MM.1S (cell line): Measurements from ENCODE around the gene LMNTD2.

ENCODE experiments used
- DNase-seq: peaks from one replicate; pipeline ENCODE4 v3.0.0-alpha.2; 2015
- H2AFZ ChIP-seq: fragments of 300-600 bp; sonication (generic); 2 replicates; pipeline ENCODE4 v1.6.0; 2016; ENCODE audit warnings: antibody characterized with exemption, low read length
- H3F3A ChIP-seq: fragments of 300-600 bp; sonication (generic); 2 replicates; pipeline ENCODE4 v1.6.1; 2016; ENCODE audit warnings: mild to moderate bottlenecking, antibody characterized with exemption, low read length, moderate library complexity, mixed read lengths; ENCODE audit not compliant: insufficient read depth
- H3K27ac ChIP-seq: fragments of 300-600 bp; sonication (generic); 2 replicates; pipeline ENCODE4 v1.5.1; 2016; ENCODE audit warnings: mild to moderate bottlenecking, low read length
- H3K27me3 ChIP-seq: fragments of 300-600 bp; sonication (generic); replicated peaks from 2 replicates; pipeline ENCODE4 v1.6.0; 2016; ENCODE audit warnings: low read length; ENCODE audit not compliant: insufficient read depth
- H3K36me3 ChIP-seq: fragments of 300-600 bp; sonication (generic); replicated peaks from 2 replicates; pipeline ENCODE4 v1.6.1; 2016; ENCODE audit warnings: mild to moderate bottlenecking, low read length, mixed read lengths; ENCODE audit not compliant: insufficient read depth
- H3K4me1 ChIP-seq: fragments of 300-600 bp; sonication (generic); 2 replicates; pipeline ENCODE4 v1.6.1; 2016; ENCODE audit warnings: low read length, mixed read lengths
- H3K4me2 ChIP-seq: fragments of 300-600 bp; sonication (generic); 2 replicates; pipeline ENCODE4 v1.6.0; 2016; ENCODE audit warnings: low read depth, low read length
- H3K4me3 ChIP-seq: fragments of 300-600 bp; sonication (generic); 2 replicates; pipeline ENCODE4 v1.5.1; 2016; ENCODE audit warnings: low read length, mixed read lengths
- H3K79me2 ChIP-seq: fragments of 300-600 bp; sonication (generic); 2 replicates; pipeline ENCODE4 v1.6.1; 2016; ENCODE audit warnings: mixed run types, low read length, mixed read lengths
- H3K9ac ChIP-seq: fragments of 300-600 bp; sonication (generic); 2 replicates; pipeline ENCODE4 v1.6.1; 2016; ENCODE audit warnings: low read length, mixed read lengths
- H3K9me2 ChIP-seq: fragments of 300-600 bp; sonication (generic); replicated peaks from 2 replicates; pipeline ENCODE4 v1.6.1; 2016; ENCODE audit warnings: mild to moderate bottlenecking, low read length, mixed read lengths; ENCODE audit not compliant: insufficient read depth
- H3K9me3 ChIP-seq: fragments of 300-600 bp; sonication (generic); replicated peaks from 2 replicates; pipeline ENCODE4 v1.6.1; 2016; ENCODE audit warnings: mild to moderate bottlenecking, low read length, mixed read lengths; ENCODE audit not compliant: insufficient read depth
- H4K20me1 ChIP-seq: fragments of 300-600 bp; sonication (generic); 2 replicates; pipeline ENCODE4 v1.6.1; 2016; ENCODE audit warnings: mild to moderate bottlenecking, low read length, moderate library complexity, mixed read lengths; ENCODE audit not compliant: insufficient read depth
- CTCF ChIP-seq: fragments of 300-600 bp; sonication (generic); IDR thresholded peaks from 2 replicates; pipeline ENCODE4 v1.5.1; 2016; ENCODE audit warnings: antibody characterized with exemption, low read length, mixed read lengths
- EZH2 ChIP-seq: fragments of 300-600 bp; sonication (generic); optimal IDR thresholded peaks from 2 replicates; pipeline ENCODE3; 2017; ENCODE audit warnings: low read depth, mild to moderate bottlenecking, antibody characterized with exemption, low read length, mixed read lengths
- EZH2phosphoT487 ChIP-seq: fragments of 300-600 bp; sonication (generic); IDR thresholded peaks from 2 replicates; pipeline ENCODE4 v1.6.1; 2018; ENCODE audit warnings: antibody characterized with exemption, low read length

The LMNTD2 gene

GRCh38 chr11:555780-556661, 4.5 kb downstream of the LMNTD2 start:
- Histone ChIP-seq H3K4me3 (no peak overlapping the region), H2AFZ (no peak overlapping the region), H3K4me2 (no peak overlapping the region), H3K9me2 (no peaks in the 10 kb centered on the region), H3K36me3 (no peaks in the 10 kb centered on the region), H3K4me1 (peaks cover 6% of the 10 kb centered on the region), H3K9me3 (no peaks in the 10 kb centered on the region), H3F3A (no peaks in the 10 kb centered on the region), H3K27ac (no peak overlapping the region), H3K27me3 (peaks cover 28% of the 10 kb centered on the region), H4K20me1 (no peaks in the 10 kb centered on the region), H3K79me2 (no peaks in the 10 kb centered on the region), H3K9ac (no peak overlapping the region)
- no peak for DNase-seq
- no peak for TF ChIP-seq EZH2
- TF ChIP-seq EZH2phosphoT487, result no peak
- TF ChIP-seq CTCF, result no peak

- DNase-seq, result no peak
- no peak overlapping the region for H3K9ac ChIP-seq
- no peaks in the 10 kb centered on the region for H4K20me1 ChIP-seq
- no peaks in the 10 kb centered on the region for H3F3A ChIP-seq
- no peaks in the 10 kb centered on the region for H3K36me3 ChIP-seq
- H3K9me3 ChIP-seq, result no peaks in the 10 kb centered on the region
- peak overlapping the region; percentile 87 for H3K4me2 ChIP-seq
- H3K27me3 ChIP-seq, result peaks cover 28% of the 10 kb centered on the region
- no peak overlapping the region for H3K27ac ChIP-seq
- H3K4me3 ChIP-seq, result peak overlapping the region; percentile 57
- H3K79me2 ChIP-seq, result no peaks in the 10 kb centered on the region
- peaks cover 6% of the 10 kb centered on the region for H3K4me1 ChIP-seq
- H3K9me2 ChIP-seq, result no peaks in the 10 kb centered on the region
- TF ChIP-seq EZH2 (no peak), CTCF (no peak)
- peak overlapping the region; percentile 78; the same call in 1 of the 2 replicates for H2AFZ ChIP-seq
These were observed 5.2 kb downstream of the LMNTD2 start for GRCh38 chr11:555227-555779.

GRCh38 chr11:554428-555226, 5.9 kb downstream of the LMNTD2 start:
- peak overlapping the region; percentile 87 for H2AFZ ChIP-seq
- no peaks in the 10 kb centered on the region for H3F3A ChIP-seq
- H3K9me2 ChIP-seq, result no peaks in the 10 kb centered on the region
- H3K27me3 ChIP-seq, result peaks cover 28% of the 10 kb centered on the region
- peak overlapping the region; percentile 99 for H3K4me2 ChIP-seq
- H3K9me3 ChIP-seq, result no peaks in the 10 kb centered on the region
- no peaks in the 10 kb centered on the region for H3K36me3 ChIP-seq
- TF ChIP-seq EZH2phosphoT487 (no peak), EZH2 (no peak), CTCF (peak; percentile 51)
- no peaks in the 10 kb centered on the region for H3K79me2 ChIP-seq
- H3K4me3 ChIP-seq, result peak overlapping the region; percentile 62
- peak; percentile 86 for DNase-seq
- no peaks in the 10 kb centered on the region for H4K20me1 ChIP-seq
- H3K4me1 ChIP-seq, result no peaks in the 10 kb centered on the region
- H3K9ac ChIP-seq, result peak overlapping the region; percentile 62; the same call in 1 of the 2 replicates
- H3K27ac ChIP-seq, result no peak overlapping the region
